Ovary (tissue), 9 donors: ENCODE data around the gene PEPD. TPM values are rescaled to one million over a fixed set of nuclear protein-coding genes. Genes with fewer than 3 reads are reported as not detected.

Experiments used
- DNase-seq, 5 donors: peaks; one replicate each; pipeline ENCODE4 v3.0.0-alpha.2; 2019 to 2020
- H3K27ac ChIP-seq, 2 donors: fragments of 200-600 bp; one replicate each; pipeline versions ENCODE4 v1.5.1 to v1.8.0; 2019 to 2022
- H3K27me3 ChIP-seq: fragments of 200-600 bp; one replicate; pipeline ENCODE4 v1.8.0; 2022
- H3K36me3 ChIP-seq: fragments of 200-600 bp; sonication (generic); one replicate; pipeline ENCODE4 v1.5.1; 2019
- H3K4me1 ChIP-seq: one replicate; pipeline ENCODE4 v1.8.1; 2013; ENCODE audit warnings: mild to moderate bottlenecking, moderate library complexity; ENCODE audit not compliant: insufficient read depth
- H3K4me3 ChIP-seq: fragments of 200-600 bp; sonication (generic); one replicate; pipeline ENCODE4 v1.5.1; 2017
- H3K9me3 ChIP-seq, 2 donors: fragments of 200-600 bp in 1 of 2; sonication (generic) in 1 of 2; one replicate each; pipeline versions ENCODE4 v1.5.1 to v1.8.1; 2013 to 2019; ENCODE audit warnings: mild to moderate bottlenecking in 1 of 2, moderate library complexity in 1 of 2
- CTCF ChIP-seq, 3 donors: fragments of 450-650 bp in 2 of 3; fragments of 200-600 bp in 1 of 3; IDR thresholded peaks; one replicate each; pipeline versions ENCODE4 v1.5.1 to v1.8.0; 2016 to 2022; ENCODE audit warnings: antibody characterized with exemption in 3 of 3, mild to moderate bottlenecking in 1 of 3
- EP300 ChIP-seq: sonication (generic); formaldehyde crosslinking; IDR thresholded peaks from one replicate; pipeline ENCODE4 v1.6.1; 2017; ENCODE audit warnings: antibody characterized with exemption
- POLR2A ChIP-seq: fragments of 450-650 bp; IDR thresholded peaks from one replicate; pipeline ENCODE4 v1.6.1; 2017; ENCODE audit warnings: antibody characterized with exemption, mild to moderate bottlenecking, moderate library complexity
- WGBS, 3 donors: extraction: QIAGEN DNeasy Blood & Tissue Kit in 1 of 3; methylation state at CpG; one replicate each; pipeline versions ENCODE4 v1.1.5 to v1.1.7; 2013 to 2017; 5-methylcytosine and 5-hydroxymethylcytosine counted together
- intact Hi-C, 4 donors: fragments of 100-400 bp; cut with DNase I; formaldehyde crosslinking; loops; one replicate each; pipeline versions ENCODE4 v1.11.0 to v1.15.1; 2022 to 2023
- polyA plus RNA-seq, 2 donors: library from polyadenylated mRNA; stranded (reverse); fragments of 200-250 nt in 1 of 2; fragments of 350-450 nt in 1 of 2; fragmentation: Illumina TruSeq in 1 of 2; extraction: RNeasy Lipid Tissue Mini Kit (QIAGEN cat#74804) in 1 of 2; gene quantifications; one replicate each; pipeline ENCODE4 v1.2.3, GENCODE V29; 2013 to 2014
- total RNA-seq, 7 donors: library from RNA; depleted of rRNA in 2 of 7; stranded (reverse); fragments of >200 nt in 2 of 7; fragmentation: NEBNext Ultra II Directional in 3 of 7; extraction: Animal tissue kit (Norgen Biotek cat#: 25700) in 3 of 7; gene quantifications; one replicate each; pipeline versions ENCODE4 v1.1.0 to v1.2.4, GENCODE V29; 2016 to 2023
- donor health status: DM: no; HTN: no; CAD: no; lungs with moderate emphysema.
- donor health status: DM: no; HTN: no; CAD: no.
- donor health status: Bipolar disorder and iron deficiency.
- donor health status: DM: yes; HTN: yes; CAD: no.
- donor health status: DM: no; HTN: no; CAD: no.
- donor health status: DM: yes; HTN: yes; CAD: no.

Gene PEPD
- total and polyA plus RNA-seq, 9 donors, result 38.7 to 66.9 (median 58.9) TPM

- 92 to 94% (median 94%) methylated on average over 32 of the region's 32 CpGs for WGBS, 3 donors
- Histone ChIP-seq H3K9me3 (no peaks in the 10 kb centered on the region), H3K27me3 (no peaks in the 10 kb centered on the region), H3K36me3 (no peaks in the 10 kb centered on the region), H3K27ac (no peak overlapping the region), H3K4me3 (no peak overlapping the region), H3K4me1 (no peaks in the 10 kb centered on the region)
- peak in 2 of 5 donors; percentile 10 to 11 for DNase-seq
- intact Hi-C loops, result no loop called here
- no peak for TF ChIP-seq POLR2A
- TF ChIP-seq CTCF (IDR thresholded peaks at IDR 0.05), result no peak
- no peak for TF ChIP-seq EP300
Measured at GRCh38 chr19:33443638-33444561, 77.7 kb downstream of the PEPD start.

DNA sequence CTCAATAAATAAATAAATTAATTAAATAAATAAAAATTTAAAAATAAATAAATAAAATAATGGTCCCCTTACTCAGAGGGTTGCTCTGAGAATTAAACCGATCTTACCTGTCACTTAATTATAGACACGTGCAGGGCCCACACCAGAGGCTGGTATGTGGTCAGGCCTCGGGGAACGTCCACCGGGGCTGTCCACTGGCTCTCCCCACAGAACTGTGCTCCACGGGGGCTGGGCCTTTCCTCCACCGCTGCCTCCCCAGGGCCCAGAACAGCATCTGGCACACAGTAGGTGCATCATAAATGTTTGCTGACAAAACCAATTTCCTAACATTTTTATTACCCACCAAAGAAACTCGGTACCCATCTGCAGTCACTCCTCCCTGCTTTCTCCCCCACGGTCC lies 78.9 kb downstream of the PEPD start:
- peak in 1 of 5 donors; percentile 21 for DNase-seq
- Histone ChIP-seq H3K4me1 (no peaks in the 10 kb centered on the region), H3K27ac (no peak overlapping the region), H3K4me3 (no peak overlapping the region), H3K36me3 (no peaks in the 10 kb centered on the region), H3K27me3 (no peaks in the 10 kb centered on the region), H3K9me3 (no peaks in the 10 kb centered on the region)
- no peak for TF ChIP-seq EP300
- no peak for TF ChIP-seq POLR2A
- no peak for TF ChIP-seq CTCF (IDR thresholded peaks at IDR 0.05)
- intact Hi-C loops, result no loop called here
- 94 to 97% (median 94%) methylated on average over 9 of the region's 9 CpGs for WGBS, 3 donors

- Histone ChIP-seq H3K27ac (no peak overlapping the region), H3K36me3 (no peaks in the 10 kb centered on the region), H3K4me1 (no peaks in the 10 kb centered on the region), H3K9me3 (no peaks in the 10 kb centered on the region), H3K4me3 (no peak overlapping the region), H3K27me3 (no peaks in the 10 kb centered on the region)
- no peak for TF ChIP-seq CTCF (IDR thresholded peaks at IDR 0.05)
- no peak for TF ChIP-seq POLR2A
- no peak for TF ChIP-seq EP300
- intact Hi-C loops, result no loop called here
- DNase-seq, result no peak
- 87 to 92% (median 91%) methylated on average over 3 of the region's 3 CpGs for WGBS, 3 donors
Measured at GRCh38 chr19:33441828-33442227, 79.8 kb downstream of the PEPD start.

DNA sequence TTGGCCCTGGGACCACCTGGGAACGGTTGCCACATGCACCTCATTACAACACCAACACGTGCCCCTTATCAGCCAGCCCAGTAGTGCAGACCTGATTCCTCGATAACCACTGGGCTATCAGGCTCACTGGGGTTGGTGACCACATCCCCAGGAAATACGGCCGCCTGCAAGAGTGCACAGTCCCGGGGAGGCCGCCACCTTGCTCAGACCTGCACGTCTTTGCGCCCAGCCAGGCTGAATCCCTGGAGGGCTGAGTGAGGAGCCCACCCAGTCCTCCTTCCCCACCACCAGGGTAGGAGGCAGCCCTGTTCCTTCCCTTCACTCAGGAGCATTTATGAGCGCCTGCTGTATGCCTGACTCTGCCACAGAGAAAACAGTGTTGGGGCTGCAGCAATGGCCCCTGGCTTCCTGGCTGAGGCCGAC lies 80.3 kb downstream of the PEPD start:
- TF ChIP-seq EP300 (no peak), CTCF (IDR thresholded peaks at IDR 0.05) (no peak), POLR2A (no peak)

More for the DNA sequence above, 80.3 kb downstream of the PEPD start:
- intact Hi-C loops, result no loop called here
- WGBS, 3 donors, result 89 to 97% (median 90%) methylated on average over 11 of the region's 11 CpGs
- H3K9me3 ChIP-seq, result no peaks in the 10 kb centered on the region
- peak in 2 of 5 donors; percentile 8 to 22 for DNase-seq
- no peaks in the 10 kb centered on the region for H3K27me3 ChIP-seq
- H3K27ac ChIP-seq, result no peak overlapping the region
- H3K36me3 ChIP-seq, result no peaks in the 10 kb centered on the region
- H3K4me3 ChIP-seq, result no peak overlapping the region
- no peaks in the 10 kb centered on the region for H3K4me1 ChIP-seq
